Astrocyte of the cerebellum (primary cell): ENCODE measurements around the gene PCDH15.

Experiments
- DNase-seq: peaks from one replicate; pipeline ENCODE4 v3.0.0-alpha.2; 2011; ENCODE audit warnings: low read depth
- H3K4me3 ChIP-seq: 2 replicates; pipeline ENCODE4 v1.5.1; 2011; ENCODE audit warnings: mild to moderate bottlenecking, low read depth, low read length, moderate library complexity
- CTCF ChIP-seq: IDR thresholded peaks from 2 replicates; pipeline ENCODE4 v1.5.1; 2012; ENCODE audit warnings: low read length, low read depth, moderate library complexity, mild to moderate bottlenecking; ENCODE audit errors: missing control alignments
- in situ Hi-C: cut with HindIII; loops from 2 replicates; pipeline ENCODE4 v1.10.0; 2017; ENCODE audit warnings: low sequenced_read_pairs

PCDH15 gene

GRCh38 chr10:54503863-54504262 is 297.2 kb downstream of the PCDH15 start:
- TF ChIP-seq CTCF, result no peak
- H3K4me3 ChIP-seq, result no peak overlapping the region
- DNase-seq, result no peak
- in situ Hi-C loops, result no loop called here

- no peak for DNase-seq
Measured at GRCh38 chr10:54501929-54502328, 299.1 kb downstream of the PCDH15 start.

GRCh38 chr10:54496852-54497251 is 304.2 kb downstream of the PCDH15 start:
- peak; percentile 40 for DNase-seq
- TF ChIP-seq CTCF, result no peak
- in situ Hi-C loops, result no loop called here
- no peak overlapping the region for H3K4me3 ChIP-seq

More at GRCh38 chr10:54501929-54502328, 299.1 kb downstream of the PCDH15 start:
- H3K4me3 ChIP-seq, result no peak overlapping the region
- in situ Hi-C loops, result no loop called here
- no peak for TF ChIP-seq CTCF

- no peak for TF ChIP-seq CTCF
Measured at GRCh38 chr10:54487743-54488142, 313.3 kb downstream of the PCDH15 start.

GRCh38 chr10:54485971-54486370 is 315.1 kb downstream of the PCDH15 start:
- no peak for TF ChIP-seq CTCF
- in situ Hi-C loops, result no loop called here
- no peak overlapping the region for H3K4me3 ChIP-seq
- no peak for DNase-seq

More at GRCh38 chr10:54487743-54488142, 313.3 kb downstream of the PCDH15 start:
- no peak overlapping the region for H3K4me3 ChIP-seq
- no peak for DNase-seq
- in situ Hi-C loops, result no loop called here

GRCh38 chr10:54484186-54484585 is 316.8 kb downstream of the PCDH15 start:
- DNase-seq, result no peak
- H3K4me3 ChIP-seq, result no peak overlapping the region
- in situ Hi-C loops, result no loop called here
- no peak for TF ChIP-seq CTCF

- no peak for TF ChIP-seq CTCF
- in situ Hi-C loops, result no loop called here
- no peak for DNase-seq
- H3K4me3 ChIP-seq, result no peak overlapping the region
Measured at GRCh38 chr10:54478601-54479000, 322.4 kb downstream of the PCDH15 start.
